Measurements from ENCODE around the gene SAMSN1.

GRCh38 chr21:14569868-14570267, 23.8 kb upstream of the SAMSN1 start:
- TF ChIP-seq CTCF (IDR thresholded peaks at IDR 0.05) (no peak), EP300 (IDR thresholded peaks at IDR 0.05) (no peak)

Data from suprapubic skin (tissue), 3 donors.